Measurements from ENCODE around the gene SYNGR2. TPM values are rescaled to one million over a fixed set of nuclear protein-coding genes. Genes with fewer than 3 reads are reported as not detected.
A peak's percentile ranks its signal among the peaks of the same experiment; 100 is the strongest.

The SYNGR2 gene
- polyA plus RNA-seq, 3 donors: 270 to 402 (median 350) TPM

- H3K36me3 Mint-ChIP-seq: peaks cover 8 to 18% of the 10 kb centered on the region in 2 donors
- no peaks in the 10 kb centered on the region for H3K27me3 Mint-ChIP-seq (ENCODE audit: low read depth in 3 of 3)
- peaks cover 50% of the 10 kb centered on the region for H3K4me1 Mint-ChIP-seq
- peaks cover 55 to 63% of the 10 kb centered on the region in 2 donors for H3K4me1 ChIP-seq (ENCODE audit: control insufficient read depth in 1 of 2, insufficient read depth in 2 of 2, low read length in 2 of 2)
- H3K9me3 ChIP-seq (replicated peaks in 1 of 2; ENCODE audit: control insufficient read depth in 1 of 2, insufficient read depth in 1 of 2, low read length in 2 of 2): no peaks in the 10 kb centered on the region
- no peak overlapping the region for H2AFZ ChIP-seq (ENCODE audit: insufficient read depth, low read depth, low read length, poor library complexity, severe bottlenecking)
- H3K4me2 ChIP-seq (replicated peaks; ENCODE audit: extremely low read depth, low read length, poor library complexity, severe bottlenecking): no peak overlapping the region
- no peak overlapping the region for H3K4me3 Mint-ChIP-seq
- H3K79me2 ChIP-seq (ENCODE audit: insufficient read depth, low read length): peaks cover 7% of the 10 kb centered on the region
- intact Hi-C loops (cut with micrococcal nuclease): no loop called here
- H3K27ac Mint-ChIP-seq: peak overlapping the region in 2 of 7 donors; percentile 31 to 40
- DNase-seq: no peak
- H3K36me3 ChIP-seq (replicated peaks in 1 of 2; ENCODE audit: control insufficient read depth in 1 of 2, insufficient read depth in 2 of 2, low read length in 2 of 2): peaks cover 12 to 15% of the 10 kb centered on the region in 2 donors
- peaks cover 11% of the 10 kb centered on the region for H4K20me1 ChIP-seq (ENCODE audit: insufficient read depth, low read length)
- TF ChIP-seq CTCF (IDR thresholded peaks at IDR 0.05): no peak
- no peaks in the 10 kb centered on the region for H3K27me3 ChIP-seq (ENCODE audit: control insufficient read depth in 2 of 2, insufficient read depth in 2 of 2, low read length in 2 of 2)
- H3K9me3 Mint-ChIP-seq: no peaks in the 10 kb centered on the region
- no peak overlapping the region for H3K9ac ChIP-seq (ENCODE audit: insufficient read depth, low read length, poor library complexity, severe bottlenecking)
- H3K27ac ChIP-seq (ENCODE audit: low read depth in 1 of 2, low read length in 2 of 2): peak overlapping the region in 1 of 2 donors; percentile 2
- 100% methylated on average over 1 of the region's 7 CpGs for whole genome bisulfite sequencing (ENCODE audit: insufficient coverage)
- H3K4me3 ChIP-seq (replicated peaks in 1 of 3; ENCODE audit: low read depth in 2 of 3, low read length in 3 of 3): no peak overlapping the region
Measured at GRCh38 chr17:78146471-78146869, 21.9 kb upstream of the SYNGR2 start.

GRCh38 chr17:78146881-78147280 is 21.5 kb upstream of the SYNGR2 start:
- H3K4me1 ChIP-seq (ENCODE audit: control insufficient read depth in 1 of 2, insufficient read depth in 2 of 2, low read length in 2 of 2): peaks cover 51 to 59% of the 10 kb centered on the region in 2 donors
- Mint-ChIP-seq H3K27ac (no peak overlapping the region), H3K36me3 (peaks cover 7 to 14% of the 10 kb centered on the region in 2 donors), H3K4me1 (peaks cover 49% of the 10 kb centered on the region), H3K9me3 (no peaks in the 10 kb centered on the region), H3K4me3 (no peak overlapping the region), H3K27me3 (ENCODE audit: low read depth in 3 of 3) (no peaks in the 10 kb centered on the region)
- no peak overlapping the region for H3K9ac ChIP-seq (ENCODE audit: insufficient read depth, low read length, poor library complexity, severe bottlenecking)
- no peak overlapping the region for H3K4me3 ChIP-seq (replicated peaks in 1 of 3; ENCODE audit: low read depth in 2 of 3, low read length in 3 of 3)
- no peaks in the 10 kb centered on the region for H3K9me3 ChIP-seq (replicated peaks in 1 of 2; ENCODE audit: control insufficient read depth in 1 of 2, insufficient read depth in 1 of 2, low read length in 2 of 2)
- H4K20me1 ChIP-seq (ENCODE audit: insufficient read depth, low read length): peaks cover 8% of the 10 kb centered on the region
- peaks cover 3% of the 10 kb centered on the region for H3K79me2 ChIP-seq (ENCODE audit: insufficient read depth, low read length)
- intact Hi-C loops (cut with micrococcal nuclease): no loop called here
- H3K27me3 ChIP-seq (ENCODE audit: control insufficient read depth in 2 of 2, insufficient read depth in 2 of 2, low read length in 2 of 2): no peaks in the 10 kb centered on the region
- TF ChIP-seq CTCF (IDR thresholded peaks at IDR 0.05): no peak
- peaks cover 8 to 11% of the 10 kb centered on the region in 2 donors for H3K36me3 ChIP-seq (replicated peaks in 1 of 2; ENCODE audit: control insufficient read depth in 1 of 2, insufficient read depth in 2 of 2, low read length in 2 of 2)
- H2AFZ ChIP-seq (ENCODE audit: insufficient read depth, low read depth, low read length, poor library complexity, severe bottlenecking): no peak overlapping the region
- H3K4me2 ChIP-seq (replicated peaks; ENCODE audit: extremely low read depth, low read length, poor library complexity, severe bottlenecking): no peak overlapping the region
- H3K27ac ChIP-seq (ENCODE audit: low read depth in 1 of 2, low read length in 2 of 2): peak overlapping the region in 1 of 2 donors; percentile 2
- WGBS (ENCODE audit: insufficient coverage): 75% methylated on average over 2 of the region's 6 CpGs
- no peak for DNase-seq

Measured in CD14-positive monocyte (primary cell).